BLaER1 (cell line): ENCODE data around the gene MN1.

ENCODE experiments used
- H3K27ac ChIP-seq: shearing (Covaris generic); formaldehyde crosslinking; 2 replicates; pipeline ENCODE4 v1.8.1; 2022
- H3K27me3 ChIP-seq: shearing (Covaris generic); formaldehyde crosslinking; 2 replicates; pipeline ENCODE4 v1.8.1; 2022
- H3K36me3 ChIP-seq: shearing (Covaris generic); formaldehyde crosslinking; 2 replicates; pipeline ENCODE4 v1.8.1; 2022
- H3K4me1 ChIP-seq: shearing (Covaris generic); formaldehyde crosslinking; 2 replicates; pipeline ENCODE4 v1.8.1; 2022
- H3K4me2 ChIP-seq: shearing (Covaris generic); formaldehyde crosslinking; 2 replicates; pipeline ENCODE4 v1.8.1; 2022
- H3K4me3 ChIP-seq: shearing (Covaris generic); formaldehyde crosslinking; 2 replicates; pipeline ENCODE4 v1.8.1; 2022
- H3K9ac ChIP-seq: shearing (Covaris generic); formaldehyde crosslinking; 2 replicates; pipeline ENCODE4 v1.8.1; 2022
- H3K9me3 ChIP-seq: shearing (Covaris generic); formaldehyde crosslinking; 2 replicates; pipeline ENCODE4 v1.8.1; 2022
- H4K20me1 ChIP-seq: shearing (Covaris generic); formaldehyde crosslinking; 2 replicates; pipeline ENCODE4 v1.8.1; 2022
- Cebpa-rat ChIP-seq: shearing (Covaris generic); IDR thresholded peaks from 2 replicates; pipeline ENCODE4 v1.8.1; 2022

The MN1 gene

DNA sequence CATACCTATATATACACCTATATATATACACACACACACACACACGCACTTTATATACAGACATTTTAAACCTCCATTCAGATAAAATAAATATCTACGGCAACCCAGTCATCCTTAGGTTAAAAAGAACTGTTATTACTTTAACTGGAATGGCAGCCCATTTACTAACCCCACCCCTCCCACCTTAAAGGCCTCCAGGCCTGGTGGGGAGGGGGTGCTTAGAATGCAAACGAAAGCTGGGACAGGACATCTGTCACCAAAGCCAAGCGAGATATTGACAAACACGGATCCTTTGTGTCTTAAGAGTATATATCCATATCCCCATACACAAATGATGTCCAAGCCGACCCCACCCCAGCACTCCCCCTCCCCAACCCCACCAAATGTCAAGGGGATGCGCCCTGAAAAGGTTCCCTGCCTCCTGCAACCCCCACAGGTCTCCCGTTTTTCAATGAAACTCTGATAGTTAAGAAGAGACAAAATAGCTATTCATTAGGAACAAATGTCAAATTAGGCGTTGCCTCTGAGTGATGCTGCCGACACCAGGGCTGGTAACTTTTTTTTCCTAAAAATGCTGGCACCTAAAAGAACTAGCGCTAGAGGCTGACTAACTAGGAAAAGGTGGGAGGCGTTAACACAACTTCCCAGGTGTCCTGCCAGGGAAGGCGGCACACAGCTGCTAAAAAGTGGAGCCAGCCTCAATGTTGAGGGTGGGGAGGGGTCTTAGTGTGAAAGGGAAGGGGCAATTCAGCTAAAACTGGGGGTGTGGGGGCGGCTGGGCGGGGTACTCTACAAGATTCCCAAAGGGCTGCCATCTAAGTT is 5.6 kb downstream of the MN1 start:
- Histone ChIP-seq H3K4me1 (peaks cover 24% of the 10 kb centered on the region), H3K9ac (no peak overlapping the region), H3K36me3 (peaks cover 16% of the 10 kb centered on the region), H4K20me1 (peaks cover 12% of the 10 kb centered on the region; the same call in 1 of the 2 replicates), H3K4me2 (no peak overlapping the region), H3K27me3 (peaks cover 14% of the 10 kb centered on the region), H3K4me3 (no peak overlapping the region), H3K9me3 (peaks cover 24% of the 10 kb centered on the region), H3K27ac (no peak overlapping the region)
- TF ChIP-seq Cebpa-rat, result no peak

DNA sequence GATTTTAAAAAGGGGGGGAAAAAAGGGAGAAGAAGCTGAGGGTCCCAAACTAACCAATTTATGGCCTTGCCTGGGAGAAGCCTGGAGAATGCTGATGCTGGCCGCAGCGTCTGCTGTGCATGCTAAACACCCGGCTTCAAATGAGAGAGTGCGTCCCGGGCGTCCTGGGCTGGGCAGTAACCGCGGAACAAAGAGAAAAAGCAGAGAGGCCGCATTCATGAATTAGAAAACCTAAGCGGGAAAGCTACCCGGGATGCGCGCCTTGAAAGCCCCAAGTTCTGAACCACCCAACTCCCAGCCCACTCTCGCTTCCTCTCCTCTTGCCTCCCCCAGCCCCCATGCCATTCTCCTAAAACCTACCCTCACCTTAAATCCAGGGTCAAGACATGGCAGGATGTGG is 6.5 kb downstream of the MN1 start:
- Histone ChIP-seq H3K27me3 (peaks cover 6% of the 10 kb centered on the region), H3K27ac (no peak overlapping the region), H3K36me3 (peaks cover 16% of the 10 kb centered on the region), H3K9ac (no peak overlapping the region), H3K9me3 (peaks cover 24% of the 10 kb centered on the region), H3K4me3 (no peak overlapping the region), H3K4me1 (peaks cover 25% of the 10 kb centered on the region), H3K4me2 (peak overlapping the region; percentile 26), H4K20me1 (peaks cover 10% of the 10 kb centered on the region; the same call in 1 of the 2 replicates)
- no peak for TF ChIP-seq Cebpa-rat

DNA sequence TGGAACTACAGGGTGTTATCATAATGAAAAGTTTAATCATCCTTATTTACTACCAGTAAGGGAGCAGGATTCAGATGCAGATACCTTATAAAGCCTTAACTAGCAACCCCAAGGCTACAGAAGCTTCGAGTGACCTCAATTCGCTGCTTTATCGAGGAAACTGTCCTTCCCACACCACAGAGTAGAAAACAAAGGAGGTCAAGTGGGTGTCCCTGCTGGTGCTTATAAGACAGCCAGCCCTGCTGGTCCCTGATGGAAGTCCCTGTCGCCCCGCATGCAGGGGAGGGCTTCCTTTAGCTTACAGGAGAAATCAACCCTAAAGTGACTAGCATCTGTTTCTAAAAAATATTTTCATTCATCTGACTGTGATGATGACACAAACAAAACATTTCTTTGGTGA is 7.3 kb downstream of the MN1 start:
- Histone ChIP-seq H3K27me3 (no peaks in the 10 kb centered on the region), H3K4me2 (no peak overlapping the region), H4K20me1 (peaks cover 11% of the 10 kb centered on the region; the same call in 1 of the 2 replicates), H3K9me3 (peaks cover 20% of the 10 kb centered on the region), H3K4me1 (peaks cover 22% of the 10 kb centered on the region), H3K9ac (no peak overlapping the region), H3K4me3 (no peak overlapping the region), H3K36me3 (peaks cover 16% of the 10 kb centered on the region), H3K27ac (no peak overlapping the region)
- TF ChIP-seq Cebpa-rat, result no peak

DNA sequence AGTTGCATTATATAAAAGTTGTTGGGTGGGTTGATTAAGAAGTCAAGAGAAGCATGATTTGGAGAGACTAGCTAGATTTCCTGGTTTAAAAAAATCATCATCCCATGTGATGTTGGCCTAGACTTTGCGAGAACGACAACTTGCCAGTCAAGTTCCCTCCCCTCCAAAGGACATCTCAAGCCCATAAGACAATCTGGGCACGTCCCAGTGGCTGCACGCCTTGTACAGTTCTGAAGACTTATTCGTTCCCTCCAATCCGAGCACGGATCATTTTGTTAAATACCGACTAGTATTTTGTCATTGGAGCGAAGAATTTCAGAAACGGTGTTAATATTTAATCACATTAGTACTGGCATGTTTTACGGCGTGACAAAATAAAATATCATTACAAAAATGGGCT is 8.0 kb downstream of the MN1 start:
- Histone ChIP-seq H3K27ac (no peak overlapping the region), H3K4me3 (no peak overlapping the region), H3K9ac (no peak overlapping the region), H3K27me3 (no peaks in the 10 kb centered on the region), H3K9me3 (peaks cover 16% of the 10 kb centered on the region), H3K4me1 (peaks cover 22% of the 10 kb centered on the region), H4K20me1 (peaks cover 14% of the 10 kb centered on the region; the same call in 1 of the 2 replicates), H3K36me3 (peaks cover 16% of the 10 kb centered on the region), H3K4me2 (no peak overlapping the region)
- no peak for TF ChIP-seq Cebpa-rat

DNA sequence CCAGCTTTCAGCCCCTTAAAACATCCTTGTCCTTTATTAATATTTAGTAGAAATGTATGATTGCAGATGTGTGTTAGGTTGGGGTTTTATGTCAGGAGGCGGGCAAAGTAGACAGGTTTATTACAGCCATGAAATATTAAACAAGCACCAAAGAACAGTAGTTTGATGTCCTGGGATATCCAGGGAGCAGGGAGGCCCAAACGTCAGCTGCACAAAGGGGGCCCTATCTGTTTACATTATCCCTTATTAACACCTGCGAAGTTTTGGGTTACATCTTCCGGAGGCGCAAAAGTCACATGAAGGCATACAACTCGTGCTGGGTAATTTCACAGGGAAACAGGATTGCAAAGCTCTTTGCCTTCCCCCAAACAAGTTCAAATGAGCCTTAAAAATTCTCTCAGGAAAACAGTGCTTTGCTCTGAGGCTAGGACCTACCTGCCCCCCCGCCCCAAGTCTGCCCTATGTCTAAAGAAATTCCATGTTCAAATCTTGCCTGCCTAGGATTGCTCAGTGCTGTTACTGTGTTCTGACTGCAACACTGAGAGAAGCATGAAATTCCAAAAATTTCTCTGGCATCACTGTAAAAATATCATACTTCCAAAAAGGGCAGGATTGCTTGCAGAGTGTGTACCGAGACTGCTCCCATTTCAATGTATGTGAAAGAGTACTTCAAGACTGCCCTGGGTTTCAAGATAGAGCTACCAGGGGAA is 8.9 kb downstream of the MN1 start:
- Histone ChIP-seq H3K36me3 (peaks cover 10% of the 10 kb centered on the region), H3K4me2 (no peak overlapping the region), H3K9me3 (peaks cover 6% of the 10 kb centered on the region; the same call in 1 of the 2 replicates), H3K4me1 (peaks cover 22% of the 10 kb centered on the region), H3K4me3 (no peak overlapping the region), H3K27me3 (no peaks in the 10 kb centered on the region), H4K20me1 (peaks cover 14% of the 10 kb centered on the region; the same call in 1 of the 2 replicates), H3K9ac (no peak overlapping the region), H3K27ac (no peak overlapping the region)
- no peak for TF ChIP-seq Cebpa-rat

DNA sequence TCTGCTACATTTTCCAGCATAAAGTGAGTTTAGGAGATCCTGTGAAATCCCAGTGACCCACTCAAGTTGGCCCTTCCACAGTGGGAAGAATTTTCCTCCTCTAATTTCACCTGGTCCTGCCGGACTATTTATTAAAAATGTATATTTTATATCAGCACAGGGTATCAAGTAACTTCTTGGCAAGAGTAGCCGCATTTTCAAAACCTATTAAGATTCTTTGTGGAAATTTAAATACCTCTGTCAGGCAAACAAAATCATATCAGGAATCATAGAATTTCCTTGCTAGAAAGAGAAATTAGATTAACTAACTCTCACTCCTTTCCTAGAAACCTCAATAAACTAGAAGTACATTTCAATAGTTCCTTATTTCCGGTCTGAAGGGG is 9.7 kb downstream of the MN1 start:
- no peak for TF ChIP-seq Cebpa-rat
- no peak overlapping the region for H3K4me3 ChIP-seq
- no peaks in the 10 kb centered on the region for H3K9me3 ChIP-seq
- H4K20me1 ChIP-seq, result peaks cover 19% of the 10 kb centered on the region; the same call in 1 of the 2 replicates
- H3K4me2 ChIP-seq, result no peak overlapping the region
- no peak overlapping the region for H3K9ac ChIP-seq
- H3K27me3 ChIP-seq, result no peaks in the 10 kb centered on the region
- peaks cover 3% of the 10 kb centered on the region for H3K36me3 ChIP-seq
- no peak overlapping the region for H3K27ac ChIP-seq
- H3K4me1 ChIP-seq, result peaks cover 22% of the 10 kb centered on the region

DNA sequence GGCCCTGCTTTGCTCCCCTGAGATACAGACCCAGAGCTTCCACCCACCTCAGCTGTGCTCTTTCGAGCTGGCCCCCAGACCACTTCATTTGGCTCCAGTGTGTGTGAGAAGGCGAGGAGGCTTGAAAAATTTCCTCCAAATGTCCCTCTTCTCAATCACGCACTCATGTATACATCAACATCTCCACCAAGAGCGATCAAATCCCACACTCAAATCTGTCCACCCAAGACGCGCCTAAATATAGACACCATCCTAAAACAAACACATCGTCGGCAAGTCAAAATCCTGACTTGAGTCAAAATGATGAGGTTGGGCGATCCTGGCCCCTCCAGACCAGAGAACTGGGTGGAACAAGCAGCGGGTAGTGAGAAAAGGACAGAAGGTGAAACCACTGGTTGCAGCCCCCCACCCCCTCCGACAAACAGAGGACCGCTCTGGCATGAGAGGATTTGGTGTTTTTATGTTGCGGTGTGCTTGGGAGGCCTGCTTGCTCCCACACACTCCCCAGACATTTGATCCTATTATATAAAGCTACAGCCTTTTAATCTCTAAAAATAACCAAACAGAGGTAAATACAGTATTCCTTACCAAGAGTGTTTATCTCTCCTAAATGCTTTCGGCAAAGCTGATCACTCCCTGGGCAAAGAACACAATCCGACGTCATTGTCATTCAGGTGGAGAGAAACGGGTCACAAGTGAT is 10.2 kb downstream of the MN1 start:
- Histone ChIP-seq H3K9ac (peak overlapping the region; percentile 34; the same call in 1 of the 2 replicates), H3K4me1 (peaks cover 22% of the 10 kb centered on the region)

DNA sequence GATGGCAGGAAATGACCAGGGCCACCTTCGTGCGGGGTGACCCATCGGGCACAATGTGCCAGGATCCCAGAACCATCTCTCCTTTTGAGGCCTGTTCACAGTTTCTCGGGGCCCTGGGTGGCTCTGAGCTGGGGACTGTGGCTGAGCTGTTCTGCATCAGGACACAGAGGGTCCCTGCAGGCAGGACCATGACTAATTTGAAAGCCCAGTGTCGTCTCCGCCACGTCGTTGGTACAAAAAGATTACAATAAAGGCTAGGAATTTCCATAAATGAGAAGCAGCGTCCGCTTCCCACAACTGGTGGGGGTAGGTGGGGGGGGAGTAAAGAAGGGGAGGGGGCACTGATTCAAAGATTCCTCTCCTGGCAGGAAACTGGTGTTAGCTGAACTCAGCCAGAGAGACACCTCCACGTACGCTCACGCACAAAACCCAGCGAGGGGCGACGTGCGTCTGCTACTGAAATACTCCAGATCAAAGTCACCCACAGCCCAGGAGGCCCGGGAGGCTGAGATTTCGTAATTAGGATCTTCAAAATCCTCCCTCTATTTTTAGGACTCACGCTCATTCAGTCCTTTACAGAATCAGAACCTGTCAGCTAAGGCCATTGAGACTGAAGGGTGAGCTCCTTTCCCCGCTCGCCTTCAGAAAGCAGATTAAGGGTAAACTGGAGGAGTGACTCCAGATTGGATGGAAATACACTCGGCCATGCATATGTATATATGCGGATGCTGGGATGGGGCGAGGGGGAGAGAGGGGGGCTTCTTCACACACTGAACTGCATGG is 11.0 kb downstream of the MN1 start:
- H3K27ac ChIP-seq, result no peak overlapping the region
- peak overlapping the region; percentile 34; the same call in 1 of the 2 replicates for H3K9ac ChIP-seq
- H3K27me3 ChIP-seq, result no peaks in the 10 kb centered on the region
- no peak overlapping the region for H3K4me3 ChIP-seq
- H3K36me3 ChIP-seq, result no peaks in the 10 kb centered on the region
- H3K4me2 ChIP-seq, result peak overlapping the region; percentile 43
- H3K9me3 ChIP-seq, result no peaks in the 10 kb centered on the region
- peaks cover 22% of the 10 kb centered on the region for H3K4me1 ChIP-seq
- peaks cover 22% of the 10 kb centered on the region; the same call in 1 of the 2 replicates for H4K20me1 ChIP-seq
- TF ChIP-seq Cebpa-rat, result no peak

More for the DNA sequence above, 10.2 kb downstream of the MN1 start:
- Histone ChIP-seq H3K36me3 (no peaks in the 10 kb centered on the region), H4K20me1 (peaks cover 22% of the 10 kb centered on the region; the same call in 1 of the 2 replicates), H3K4me2 (peak overlapping the region; percentile 43), H3K27me3 (no peaks in the 10 kb centered on the region), H3K9me3 (no peaks in the 10 kb centered on the region), H3K27ac (no peak overlapping the region), H3K4me3 (no peak overlapping the region)
- no peak for TF ChIP-seq Cebpa-rat
